22Rv1 (cell line): ENCODE data around the gene ISYNA1.

ENCODE experiments used
- CTCF ChIP-seq: fragments of 450-650 bp; IDR thresholded peaks from 2 replicates; pipeline ENCODE4 v1.5.1; 2017; ENCODE audit warnings: mild to moderate bottlenecking
- ZFX ChIP-seq: fragments of 450-650 bp; IDR thresholded peaks from 2 replicates; pipeline ENCODE4 v1.6.1; 2017; ENCODE audit warnings: antibody characterized with exemption, borderline replicate concordance

GRCh38 chr19:18464646-18465045 lies 26.7 kb upstream of the ISYNA1 start:
- TF ChIP-seq CTCF (no peak), ZFX (no peak)
